Large intestine (tissue), 3 donors: ENCODE measurements around the gene MMAB. TPM values are rescaled to one million over a fixed set of nuclear protein-coding genes. Genes with fewer than 3 reads are reported as not detected.

Experiments used
- DNase-seq, 2 donors: peaks; one replicate each; pipeline versions ENCODE4 v3.0.0 to v3.0.0-alpha.2; 2013
- H3K27ac ChIP-seq: one replicate; pipeline ENCODE4 v1.5.1; 2013; ENCODE audit warnings: low read length
- H3K27me3 ChIP-seq: 2 replicates; pipeline ENCODE4 v1.6.1; 2013; ENCODE audit warnings: low read length; ENCODE audit not compliant: control insufficient read depth, insufficient read depth
- H3K36me3 ChIP-seq: 2 replicates; pipeline ENCODE4 v1.6.1; 2013; ENCODE audit warnings: low read length; ENCODE audit not compliant: control insufficient read depth, insufficient read depth
- H3K4me1 ChIP-seq: one replicate; pipeline ENCODE4 v1.6.1; 2013; ENCODE audit warnings: low read length; ENCODE audit not compliant: control insufficient read depth, insufficient read depth
- H3K4me3 ChIP-seq: one replicate; pipeline ENCODE4 v1.5.1; 2013; ENCODE audit warnings: low read length
- H3K9me3 ChIP-seq: one replicate; pipeline ENCODE4 v1.6.1; 2013; ENCODE audit warnings: mild to moderate bottlenecking, low read depth, low read length, moderate library complexity; ENCODE audit not compliant: control insufficient read depth
- WGBS: methylation state at CpG from one replicate; pipeline ENCODE4 v1.1.5; 2013; ENCODE audit warnings: low lambda C conversion rate; ENCODE audit not compliant: insufficient coverage; 5-methylcytosine and 5-hydroxymethylcytosine counted together
- polyA plus RNA-seq: library from polyadenylated mRNA; unstranded; fragments of 120-200 nt; gene quantifications from one replicate; pipeline ENCODE4 v1.2.1, GENCODE V29; 2013

MMAB gene
- polyA plus RNA-seq, 1 donor, result 30.3 TPM

DNA sequence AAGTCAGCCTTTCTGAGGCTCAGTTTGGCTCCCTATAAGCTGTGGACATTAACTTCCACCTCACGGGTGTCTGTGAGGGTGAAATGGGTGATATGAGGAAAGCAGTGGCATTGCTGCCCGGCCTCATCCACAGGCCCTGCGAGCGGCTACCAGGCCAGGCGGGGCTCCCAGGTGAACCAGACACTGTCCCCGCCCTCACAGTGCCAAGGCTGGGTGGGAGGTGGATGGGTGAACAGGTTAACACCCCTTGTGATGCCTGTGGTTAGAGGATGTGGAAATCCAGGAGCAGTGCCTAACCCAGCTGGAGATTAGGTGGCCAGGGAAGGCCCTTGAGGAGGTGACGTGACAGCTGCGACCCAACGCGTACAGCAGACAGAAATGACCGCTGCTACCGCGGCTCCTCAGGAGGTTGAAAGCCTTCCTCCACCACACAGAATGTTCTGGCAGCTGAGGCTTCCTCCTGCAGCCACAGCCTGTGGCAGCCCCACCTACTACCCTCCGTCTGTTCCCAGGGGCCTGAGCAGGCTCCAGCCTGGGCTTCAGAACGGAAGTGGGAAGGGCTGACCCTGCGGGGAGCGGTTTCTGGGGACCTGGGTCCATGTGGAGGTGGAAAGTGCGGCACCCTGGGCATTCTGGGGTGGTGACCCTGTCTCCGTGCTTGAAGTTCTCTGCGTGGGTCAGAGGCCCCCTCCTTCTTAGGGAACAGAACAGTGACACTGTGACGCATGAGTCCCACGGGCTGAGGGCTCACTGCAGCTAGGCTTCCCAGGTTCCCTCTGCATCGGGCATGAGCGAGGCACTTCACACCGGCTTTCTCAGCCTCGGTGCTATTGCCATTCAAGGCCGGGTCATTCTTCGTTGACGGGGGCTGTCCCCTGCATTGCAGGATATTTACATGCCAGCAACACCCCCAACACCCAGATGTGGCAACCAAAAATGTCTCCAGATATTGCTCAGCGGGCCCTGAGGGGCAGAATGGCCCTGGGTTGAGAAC lies 9.7 kb downstream of the MMAB start:
- peaks cover 65% of the 10 kb centered on the region for H3K36me3 ChIP-seq
- no peak overlapping the region for H3K27ac ChIP-seq
- H3K4me1 ChIP-seq, result peaks cover 6% of the 10 kb centered on the region
- DNase-seq, result no peak
- no CpG with 5 or more reads among the region's 30 CpGs for WGBS
- peaks cover 3% of the 10 kb centered on the region for H3K9me3 ChIP-seq
- H3K4me3 ChIP-seq, result no peak overlapping the region
- no peaks in the 10 kb centered on the region for H3K27me3 ChIP-seq

DNA sequence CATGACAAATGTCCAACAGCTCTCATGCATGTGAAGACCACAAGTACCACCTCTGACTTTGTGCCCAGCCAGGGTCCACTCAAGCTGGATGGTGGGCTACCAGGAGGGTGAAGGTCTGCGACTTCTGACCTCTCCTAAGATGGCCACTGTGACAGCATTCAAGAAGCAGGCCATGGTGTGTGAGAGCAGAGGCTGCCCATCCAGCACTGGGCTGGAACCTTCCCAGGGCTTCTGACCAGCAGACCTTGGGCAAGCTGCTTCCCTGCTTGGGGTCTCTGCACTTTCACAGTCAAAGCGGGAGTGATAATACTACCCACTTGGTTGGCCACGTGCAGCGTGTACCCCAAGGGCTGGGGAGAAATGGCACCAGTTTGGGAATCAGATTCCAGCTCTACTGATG lies 10.4 kb downstream of the MMAB start:
- Histone ChIP-seq H3K4me1 (peaks cover 13% of the 10 kb centered on the region), H3K27me3 (no peaks in the 10 kb centered on the region), H3K4me3 (no peak overlapping the region), H3K9me3 (peaks cover 3% of the 10 kb centered on the region), H3K36me3 (peaks cover 58% of the 10 kb centered on the region), H3K27ac (no peak overlapping the region)
- no peak for DNase-seq
- no CpG with 5 or more reads among the region's 4 CpGs for WGBS

DNA sequence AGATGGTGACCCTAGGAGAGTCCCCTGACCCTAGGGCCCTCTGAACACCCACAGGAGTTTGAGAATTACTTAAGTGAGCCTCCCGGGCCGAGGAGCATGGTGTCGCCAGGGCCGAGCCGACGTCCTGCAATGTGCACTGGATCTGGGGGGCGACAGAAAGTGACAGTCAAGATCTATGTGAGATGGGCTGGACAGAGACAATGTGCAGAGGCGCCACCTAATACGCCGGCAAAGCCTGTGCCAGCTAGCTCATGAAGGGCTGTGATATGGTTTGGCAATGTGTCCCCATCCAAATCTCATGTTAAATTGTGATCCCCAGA lies 11.6 kb downstream of the MMAB start:
- Histone ChIP-seq H3K36me3 (peaks cover 50% of the 10 kb centered on the region), H3K27me3 (no peaks in the 10 kb centered on the region), H3K4me3 (no peak overlapping the region), H3K9me3 (peaks cover 3% of the 10 kb centered on the region), H3K4me1 (peaks cover 16% of the 10 kb centered on the region), H3K27ac (no peak overlapping the region)
- no peak for DNase-seq
- no CpG with 5 or more reads among the region's 10 CpGs for WGBS

DNA sequence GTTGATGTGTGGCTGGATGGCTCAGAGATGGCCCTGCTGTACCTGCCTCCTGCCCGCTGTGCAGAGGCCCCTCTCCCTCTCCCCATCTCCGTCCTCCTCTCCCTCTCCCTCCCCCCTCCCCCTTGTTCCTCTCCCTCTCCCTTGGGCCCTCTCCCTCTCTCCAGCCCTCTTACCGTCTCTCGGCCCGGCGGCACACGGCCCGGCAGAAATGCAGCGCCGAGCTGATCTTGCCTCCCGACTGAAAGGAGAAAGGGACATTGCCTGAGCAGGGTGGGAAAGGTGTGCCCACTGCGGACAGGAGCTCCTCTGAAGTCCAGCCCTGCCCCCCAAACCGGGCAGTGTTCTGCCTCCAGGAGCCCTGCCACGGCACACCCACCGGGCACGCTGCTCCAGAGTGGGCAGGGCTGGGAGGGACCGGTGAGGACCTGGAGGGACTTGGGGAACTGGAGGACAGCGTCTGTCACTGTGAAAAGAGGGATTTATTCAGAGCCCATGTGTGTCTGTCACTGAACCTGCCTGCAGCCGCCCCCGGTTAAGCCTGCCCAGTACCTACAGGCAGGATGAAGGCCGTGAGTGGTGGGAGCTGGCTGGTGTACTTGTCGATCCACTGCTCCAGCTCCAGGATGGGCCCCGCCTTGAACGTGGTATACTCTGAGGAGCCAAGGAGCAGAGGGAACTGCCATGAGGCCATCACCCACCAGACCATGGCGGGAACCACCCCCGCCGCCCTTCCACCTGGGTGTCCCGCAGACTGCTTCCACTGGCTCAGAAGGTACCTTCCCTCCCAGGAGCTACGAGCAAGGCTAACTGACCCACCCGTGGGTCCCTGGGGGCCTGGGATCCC lies 12.2 kb downstream of the MMAB start:
- Histone ChIP-seq H3K4me3 (no peak overlapping the region), H3K27ac (no peak overlapping the region), H3K36me3 (peaks cover 44% of the 10 kb centered on the region), H3K9me3 (peaks cover 3% of the 10 kb centered on the region), H3K27me3 (no peaks in the 10 kb centered on the region), H3K4me1 (peaks cover 16% of the 10 kb centered on the region)
- no CpG with 5 or more reads among the region's 30 CpGs for WGBS
- DNase-seq, result no peak

DNA sequence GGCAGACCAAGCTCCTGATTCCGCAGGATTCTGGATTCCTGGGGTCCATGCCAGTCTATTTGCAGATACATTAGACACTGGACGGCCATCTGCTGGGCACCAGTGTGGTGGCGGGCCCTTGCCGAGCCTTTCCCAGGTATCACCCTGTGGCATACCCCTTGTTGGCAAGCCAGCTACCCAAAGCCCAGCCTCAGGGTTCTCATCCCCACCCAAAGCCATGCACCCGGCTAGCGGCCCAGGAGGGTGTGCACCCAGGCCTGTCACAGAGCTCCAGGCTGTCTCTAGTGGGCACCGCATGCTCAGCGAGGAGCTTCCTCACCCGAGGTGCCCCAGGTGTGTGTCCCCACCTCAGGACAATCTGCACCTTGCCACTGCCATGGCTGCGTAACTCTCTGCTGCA lies 13.7 kb downstream of the MMAB start:
- WGBS, result no CpG with 5 or more reads among the region's 10 CpGs
- DNase-seq, result no peak
- H3K36me3 ChIP-seq, result peaks cover 35% of the 10 kb centered on the region
- H3K27me3 ChIP-seq, result no peaks in the 10 kb centered on the region
- no peak overlapping the region for H3K4me3 ChIP-seq
- H3K9me3 ChIP-seq, result peaks cover 3% of the 10 kb centered on the region
- H3K27ac ChIP-seq, result no peak overlapping the region
- peaks cover 16% of the 10 kb centered on the region for H3K4me1 ChIP-seq

DNA sequence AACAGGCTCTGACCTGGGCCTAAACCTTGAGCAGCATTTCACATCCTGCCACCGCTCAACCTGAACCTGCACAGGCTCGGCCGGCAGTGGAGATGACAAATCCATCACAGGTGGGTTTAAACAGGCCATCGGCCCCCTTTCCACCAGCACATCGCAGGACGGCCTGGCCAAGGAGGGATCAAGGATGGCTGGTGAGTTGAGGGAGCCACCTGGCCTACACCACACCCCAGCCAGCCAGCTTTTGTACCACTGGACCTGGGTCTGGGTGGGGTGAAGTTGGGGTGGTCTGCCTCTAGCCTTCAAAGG lies 14.2 kb downstream of the MMAB start:
- DNase-seq, result no peak
- peak overlapping the region; percentile 64 for H3K27ac ChIP-seq
- H3K36me3 ChIP-seq, result peaks cover 30% of the 10 kb centered on the region
- H3K9me3 ChIP-seq, result peaks cover 3% of the 10 kb centered on the region
- peaks cover 16% of the 10 kb centered on the region for H3K4me1 ChIP-seq
- H3K4me3 ChIP-seq, result no peak overlapping the region
- peaks cover 4% of the 10 kb centered on the region for H3K27me3 ChIP-seq
- no CpG with 5 or more reads among the region's 6 CpGs for WGBS

DNA sequence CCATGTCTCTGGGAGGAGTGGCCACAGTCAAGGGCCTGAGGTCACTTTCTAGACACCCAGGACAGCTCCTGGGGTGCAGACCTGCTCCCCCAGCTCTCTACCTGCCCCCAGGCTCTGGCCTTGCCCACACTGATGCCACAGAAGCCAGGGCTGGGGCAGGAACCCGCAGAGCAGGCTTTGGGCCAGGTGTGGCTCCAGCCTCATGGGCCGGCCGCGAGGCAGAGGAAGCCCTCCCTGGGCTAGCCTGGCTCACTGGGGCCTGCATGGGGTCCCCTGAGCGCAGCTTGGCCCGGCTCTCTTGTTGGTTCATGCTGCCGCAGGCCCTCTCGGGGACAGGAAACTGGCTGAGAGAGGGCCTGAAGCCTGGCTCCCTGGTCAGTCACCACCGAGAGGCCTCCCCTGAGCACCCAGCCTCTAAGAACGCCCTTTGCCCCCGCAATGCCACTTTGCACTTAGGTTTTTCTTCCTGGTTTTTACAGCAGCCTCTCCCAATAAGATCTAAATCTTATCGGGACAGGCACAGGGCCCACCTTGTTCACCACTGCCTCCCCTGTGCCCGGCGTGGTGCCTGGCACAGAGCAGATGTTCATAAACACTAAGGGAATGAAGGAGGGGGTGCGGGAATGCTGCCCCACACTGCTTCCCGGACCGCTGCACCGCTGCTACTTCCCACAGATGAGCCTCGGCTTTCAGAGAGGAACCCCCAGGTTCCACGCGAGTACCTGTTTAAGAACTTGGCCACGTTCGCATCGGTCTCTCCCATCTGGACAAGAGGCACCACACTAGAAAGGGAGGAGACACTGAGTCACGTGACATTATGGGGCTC lies 14.7 kb downstream of the MMAB start:
- H3K36me3 ChIP-seq, result peaks cover 24% of the 10 kb centered on the region
- peak; percentile 31 to 73 for DNase-seq
- H3K4me1 ChIP-seq, result peaks cover 16% of the 10 kb centered on the region
- peak overlapping the region; percentile 64 for H3K27ac ChIP-seq
- no peak overlapping the region for H3K4me3 ChIP-seq
- no CpG with 5 or more reads among the region's 25 CpGs for WGBS
- H3K27me3 ChIP-seq, result peaks cover 6% of the 10 kb centered on the region
- H3K9me3 ChIP-seq, result peaks cover 3% of the 10 kb centered on the region

DNA sequence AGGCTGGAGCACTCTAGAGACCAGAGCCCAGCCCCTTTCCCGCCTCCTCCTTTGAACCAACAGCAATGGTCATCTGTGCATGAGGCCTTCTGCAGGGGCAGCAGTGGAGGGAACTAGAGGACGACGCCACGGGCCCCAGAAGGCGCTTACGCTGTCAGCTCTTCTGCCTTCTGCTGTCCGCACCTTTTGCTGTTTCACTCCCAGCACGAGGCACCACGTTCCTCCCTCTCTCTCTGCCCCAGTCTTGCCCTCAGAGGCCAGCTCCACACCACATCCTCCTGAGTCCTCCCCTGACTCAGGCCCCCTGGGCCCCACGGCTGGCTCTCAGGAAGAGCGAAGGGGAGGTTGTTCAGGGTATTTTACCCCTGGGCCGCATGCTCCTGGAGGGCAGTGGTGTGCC lies 15.5 kb downstream of the MMAB start:
- Histone ChIP-seq H3K27me3 (peaks cover 6% of the 10 kb centered on the region), H3K27ac (no peak overlapping the region), H3K36me3 (peaks cover 17% of the 10 kb centered on the region), H3K4me3 (no peak overlapping the region), H3K4me1 (peaks cover 16% of the 10 kb centered on the region), H3K9me3 (peaks cover 3% of the 10 kb centered on the region)
- no peak for DNase-seq
- WGBS, result no CpG with 5 or more reads among the region's 12 CpGs

DNA sequence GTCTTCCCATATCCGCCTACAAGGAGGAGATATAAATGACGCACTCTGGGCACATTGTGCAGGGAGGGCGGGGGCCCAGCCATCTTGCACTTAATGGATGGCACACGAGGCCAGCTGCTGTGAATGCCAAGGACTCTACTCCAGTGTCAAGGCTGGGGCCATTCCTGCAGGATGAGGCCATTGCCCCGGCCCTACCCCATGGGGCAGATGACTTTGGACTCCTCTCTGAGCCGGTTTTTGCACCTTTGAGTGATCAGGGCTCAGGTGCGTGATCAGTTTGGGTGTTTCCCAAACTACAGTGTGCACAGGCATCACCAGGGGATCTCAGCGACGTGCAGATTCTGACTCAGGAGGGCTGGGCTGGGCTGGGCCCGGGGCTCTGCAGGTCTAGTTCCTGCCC lies 16.1 kb downstream of the MMAB start:
- Histone ChIP-seq H3K4me1 (peaks cover 16% of the 10 kb centered on the region), H3K4me3 (no peak overlapping the region), H3K27me3 (peaks cover 8% of the 10 kb centered on the region), H3K9me3 (peaks cover 3% of the 10 kb centered on the region), H3K36me3 (peaks cover 11% of the 10 kb centered on the region), H3K27ac (no peak overlapping the region)
- no peak for DNase-seq
- WGBS, result no CpG with 5 or more reads among the region's 10 CpGs
